Neural cell (in vitro differentiated cells): ENCODE data around the gene HDAC4.

Experiments
- CTCF ChIP-seq: fragments of 450-650 bp; IDR thresholded peaks from 2 replicates; pipeline ENCODE4 v1.5.1; 2014; ENCODE audit warnings: antibody characterized with exemption, mild to moderate bottlenecking, moderate library complexity; ENCODE audit not compliant: poor library complexity, severe bottlenecking
- EP300 ChIP-seq: fragments of 450-650 bp; conservative IDR thresholded peaks from 2 replicates; pipeline ENCODE4 v1.6.1; 2014; ENCODE audit warnings: antibody characterized with exemption, mild to moderate bottlenecking, moderate library complexity; ENCODE audit not compliant: poor library complexity, severe bottlenecking
- EZH2 ChIP-seq: fragments of 200-600, 300-800 bp; shearing (Covaris generic), sonication (generic); IDR thresholded peaks from 2 replicates; pipeline ENCODE4 v1.6.1; 2014; ENCODE audit warnings: antibody characterized with exemption, low read length, borderline replicate concordance, mild to moderate bottlenecking; ENCODE audit not compliant: insufficient read depth, poor library complexity, severe bottlenecking
- POLR2AphosphoS5 ChIP-seq: IDR thresholded peaks from 2 replicates; pipeline ENCODE4 v1.6.1; 2012
- REST ChIP-seq: IDR thresholded peaks from 2 replicates; pipeline ENCODE4 v1.6.1; 2012; ENCODE audit warnings: borderline replicate concordance
- SMC3 ChIP-seq: fragments of 450-650 bp; conservative IDR thresholded peaks from 2 replicates; pipeline ENCODE4 v1.6.1; 2014; ENCODE audit warnings: antibody characterized with exemption, mild to moderate bottlenecking, moderate library complexity; ENCODE audit not compliant: poor library complexity

GRCh38 chr2:239136203-239136602 is 264.6 kb downstream of the HDAC4 start:
- TF ChIP-seq REST (no peak), CTCF (no peak), EZH2 (no peak), POLR2AphosphoS5 (no peak), SMC3 (no peak), EP300 (no peak)
